ENCODE data around the gene ELN. TPM values are rescaled to one million over a fixed set of nuclear protein-coding genes. Genes with fewer than 3 reads are reported as not detected.

The ELN gene
- total RNA-seq, 1 experiment from 2014 or later: 0.37 TPM

GRCh38 chr7:74008687-74009086 lies 19.3 kb upstream of the ELN start:
- H3K4ac ChIP-seq (ENCODE audit: low read depth, low read length): no peak overlapping the region
- DNase-seq: no peak
- no peak overlapping the region for H2AFZ ChIP-seq (ENCODE audit: low read length)
- no peak overlapping the region for H2BK120ac ChIP-seq (ENCODE audit: low read depth, low read length, poor library complexity, severe bottlenecking)
- H4K8ac ChIP-seq (replicated peaks; ENCODE audit: insufficient read length, low read depth, low read length): no peak overlapping the region
- no peak for TF ChIP-seq CTCF (conservative IDR thresholded peaks at IDR 0.05)
- H2BK12ac ChIP-seq (ENCODE audit: insufficient read length, low read depth, low read length): no peak overlapping the region
- no peak overlapping the region for H3K18ac ChIP-seq (ENCODE audit: insufficient read length, low read depth, low read length)
- H3K27ac ChIP-seq (ENCODE audit: insufficient read length, low read depth, low read length): no peak overlapping the region
- H4K5ac ChIP-seq (ENCODE audit: insufficient read length, low read depth, low read length): no peak overlapping the region
- Mint-ChIP-seq H3K4me3 (no peak overlapping the region), H3K27ac (no peak overlapping the region; a peak in 1 of 7 replicates), H3K4me1 (peaks cover 0 to 7% of the 10 kb centered on the region in 2 experiments; a peak in 2 of 4 replicates), H3K27me3 (ENCODE audit: low read depth) (peaks cover 7% of the 10 kb centered on the region), H3K36me3 (ENCODE audit: insufficient read depth in 1 of 3, low read depth in 3 of 3) (no peaks in the 10 kb centered on the region), H3K9me3 (no peaks in the 10 kb centered on the region)
- no CpG with 5 or more reads among the region's 3 CpGs for WGBS (ENCODE audit: extremely low coverage, insufficient read length, low lambda C conversion rate)
- no peaks in the 10 kb centered on the region for H4K20me1 ChIP-seq (ENCODE audit: control insufficient read depth, insufficient read depth, insufficient read length)
- H3K27me3 ChIP-seq (ENCODE audit: insufficient read depth, low read length): no peaks in the 10 kb centered on the region
- no peak overlapping the region for H3K14ac ChIP-seq (ENCODE audit: insufficient read depth, low read length)
- no peak overlapping the region for H2BK15ac ChIP-seq (ENCODE audit: low read depth, low read length)
- H3K4me2 ChIP-seq (ENCODE audit: insufficient read depth, insufficient read length, low read length): no peak overlapping the region
- H3K9me3 ChIP-seq (ENCODE audit: control insufficient read depth, low read depth, low read length): no peaks in the 10 kb centered on the region
- H2BK5ac ChIP-seq (ENCODE audit: insufficient read length, low read length): no peak overlapping the region
- H2AK5ac ChIP-seq (ENCODE audit: insufficient read length, low read length): no peak overlapping the region
- H2BK20ac ChIP-seq (ENCODE audit: low read depth, low read length, poor library complexity, severe bottlenecking): no peak overlapping the region
- H3K79me1 ChIP-seq (ENCODE audit: insufficient read depth, low read depth, low read length, poor library complexity, severe bottlenecking): no peaks in the 10 kb centered on the region
- H4K91ac ChIP-seq (ENCODE audit: insufficient read length, low read depth, low read length): no peak overlapping the region
- H3K4me1 ChIP-seq (ENCODE audit: insufficient read depth, low read length): no peaks in the 10 kb centered on the region
- no peaks in the 10 kb centered on the region for H3K79me2 ChIP-seq (ENCODE audit: insufficient read depth, low read length)
- no peaks in the 10 kb centered on the region for H3K23me2 ChIP-seq (ENCODE audit: insufficient read length, low read depth, low read length, poor library complexity, severe bottlenecking)
- H3K56ac ChIP-seq (ENCODE audit: insufficient read length, low read depth, low read length): no peak overlapping the region
- no peak overlapping the region for H3K23ac ChIP-seq (ENCODE audit: insufficient read length, low read depth, low read length)
- no peak overlapping the region for H3T11ph ChIP-seq (ENCODE audit: low read length)
- H3K9ac ChIP-seq (ENCODE audit: extremely low read depth, insufficient read length, low read length): no peak overlapping the region
